GM12801 (cell line): ENCODE data around the gene UGT1A1.

ENCODE experiments used
- TF ChIP-seq, protein P1 (sequence below): IDR thresholded peaks from one replicate; pipeline ENCODE4 v1.5.1; 2011; ENCODE audit warnings: control low read depth; ENCODE audit not compliant: insufficient read length; ENCODE audit errors: extremely low read depth

The UGT1A1 gene

DNA sequence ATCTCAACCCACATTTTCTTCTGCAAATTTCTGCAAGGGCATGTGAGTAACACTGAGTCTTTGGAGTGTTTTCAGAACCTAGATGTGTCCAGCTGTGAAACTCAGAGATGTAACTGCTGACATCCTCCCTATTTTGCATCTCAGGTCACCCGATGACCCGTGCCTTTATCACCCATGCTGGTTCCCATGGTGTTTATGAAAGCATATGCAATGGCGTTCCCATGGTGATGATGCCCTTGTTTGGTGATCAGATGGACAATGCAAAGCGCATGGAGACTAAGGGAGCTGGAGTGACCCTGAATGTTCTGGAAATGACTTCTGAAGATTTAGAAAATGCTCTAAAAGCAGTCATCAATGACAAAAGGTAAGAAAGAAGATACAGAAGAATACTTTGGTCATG is 8.0 kb downstream of the UGT1A1 start:
- TF ChIP-seq, protein P1, sequence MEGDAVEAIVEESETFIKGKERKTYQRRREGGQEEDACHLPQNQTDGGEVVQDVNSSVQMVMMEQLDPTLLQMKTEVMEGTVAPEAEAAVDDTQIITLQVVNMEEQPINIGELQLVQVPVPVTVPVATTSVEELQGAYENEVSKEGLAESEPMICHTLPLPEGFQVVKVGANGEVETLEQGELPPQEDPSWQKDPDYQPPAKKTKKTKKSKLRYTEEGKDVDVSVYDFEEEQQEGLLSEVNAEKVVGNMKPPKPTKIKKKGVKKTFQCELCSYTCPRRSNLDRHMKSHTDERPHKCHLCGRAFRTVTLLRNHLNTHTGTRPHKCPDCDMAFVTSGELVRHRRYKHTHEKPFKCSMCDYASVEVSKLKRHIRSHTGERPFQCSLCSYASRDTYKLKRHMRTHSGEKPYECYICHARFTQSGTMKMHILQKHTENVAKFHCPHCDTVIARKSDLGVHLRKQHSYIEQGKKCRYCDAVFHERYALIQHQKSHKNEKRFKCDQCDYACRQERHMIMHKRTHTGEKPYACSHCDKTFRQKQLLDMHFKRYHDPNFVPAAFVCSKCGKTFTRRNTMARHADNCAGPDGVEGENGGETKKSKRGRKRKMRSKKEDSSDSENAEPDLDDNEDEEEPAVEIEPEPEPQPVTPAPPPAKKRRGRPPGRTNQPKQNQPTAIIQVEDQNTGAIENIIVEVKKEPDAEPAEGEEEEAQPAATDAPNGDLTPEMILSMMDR: no peak

DNA sequence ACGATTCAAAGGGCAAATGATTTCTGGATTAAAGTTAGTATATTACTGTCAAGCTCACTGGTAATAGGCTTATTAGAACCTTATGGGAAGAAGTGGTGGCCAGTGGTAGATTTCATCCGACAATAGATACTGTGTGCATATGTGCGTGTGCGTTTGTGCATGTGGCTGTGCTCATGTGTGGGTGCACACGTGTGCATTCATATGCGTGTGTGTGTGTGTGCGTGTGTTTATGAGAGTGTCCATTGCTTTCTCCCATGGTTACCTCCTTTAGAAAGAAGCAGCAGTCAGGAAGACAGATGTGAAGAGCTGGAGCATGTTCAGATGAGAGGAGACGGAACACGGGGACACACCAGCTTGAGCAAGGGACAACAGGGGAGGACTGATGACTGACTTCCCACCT is 9.2 kb downstream of the UGT1A1 start:
- TF ChIP-seq, protein P1: no peak

DNA sequence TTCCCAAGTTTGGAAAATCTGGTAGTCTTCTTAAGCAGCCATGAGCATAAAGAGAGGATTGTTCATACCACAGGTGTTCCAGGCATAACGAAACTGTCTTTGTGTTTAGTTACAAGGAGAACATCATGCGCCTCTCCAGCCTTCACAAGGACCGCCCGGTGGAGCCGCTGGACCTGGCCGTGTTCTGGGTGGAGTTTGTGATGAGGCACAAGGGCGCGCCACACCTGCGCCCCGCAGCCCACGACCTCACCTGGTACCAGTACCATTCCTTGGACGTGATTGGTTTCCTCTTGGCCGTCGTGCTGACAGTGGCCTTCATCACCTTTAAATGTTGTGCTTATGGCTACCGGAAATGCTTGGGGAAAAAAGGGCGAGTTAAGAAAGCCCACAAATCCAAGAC is 12.1 kb downstream of the UGT1A1 start:
- TF ChIP-seq, protein P1: no peak

DNA sequence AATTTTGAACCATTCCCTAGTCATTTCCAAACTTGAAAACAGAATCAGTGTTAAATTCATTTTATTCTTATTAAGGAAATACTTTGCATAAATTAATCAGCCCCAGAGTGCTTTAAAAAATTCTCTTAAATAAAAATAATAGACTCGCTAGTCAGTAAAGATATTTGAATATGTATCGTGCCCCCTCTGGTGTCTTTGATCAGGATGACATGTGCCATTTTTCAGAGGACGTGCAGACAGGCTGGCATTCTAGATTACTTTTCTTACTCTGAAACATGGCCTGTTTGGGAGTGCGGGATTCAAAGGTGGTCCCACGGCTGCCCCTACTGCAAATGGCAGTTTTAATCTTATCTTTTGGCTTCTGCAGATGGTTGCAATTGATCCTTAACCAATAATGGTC is 12.5 kb downstream of the UGT1A1 start:
- TF ChIP-seq, protein P1: no peak

DNA sequence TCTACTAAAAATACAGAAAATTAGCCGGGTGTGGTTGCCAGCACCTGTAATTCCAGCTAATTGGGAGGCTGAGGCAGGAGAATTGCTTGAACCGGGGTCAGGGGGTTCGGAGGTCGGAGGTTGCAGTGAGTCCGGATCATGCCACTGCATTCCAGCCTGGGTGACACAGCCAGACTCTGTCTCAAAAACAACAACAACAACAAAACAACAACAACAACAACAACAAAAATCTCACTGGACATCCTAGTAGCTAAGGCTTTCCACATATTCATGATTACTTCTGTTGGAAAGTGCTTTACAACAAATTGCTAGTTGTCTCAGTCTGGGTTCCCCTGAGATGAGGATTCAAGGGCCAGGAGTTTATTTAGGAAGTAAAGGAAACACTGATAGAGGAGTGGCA is 13.8 kb downstream of the UGT1A1 start:
- TF ChIP-seq, protein P1: no peak

DNA sequence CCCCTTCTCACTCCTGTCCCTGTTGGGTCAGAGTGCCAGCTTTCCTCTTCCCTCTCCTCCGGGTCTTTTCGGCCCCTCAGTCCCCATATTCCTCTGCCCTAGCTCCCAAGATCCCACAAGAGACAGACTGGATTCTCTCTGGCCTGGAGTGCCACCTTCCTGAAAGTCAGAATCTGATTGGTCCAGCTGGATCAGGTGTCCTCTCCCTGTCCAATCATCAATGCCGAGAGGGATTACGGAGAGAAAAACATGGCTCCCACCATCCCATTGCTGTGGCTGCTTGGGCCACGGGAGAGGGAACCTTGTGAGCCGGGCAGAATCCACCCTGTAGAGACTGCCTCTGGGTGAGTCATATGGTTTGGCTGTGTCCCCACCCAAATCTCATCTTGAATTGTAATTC is 15.3 kb downstream of the UGT1A1 start:
- TF ChIP-seq, protein P1: no peak

DNA sequence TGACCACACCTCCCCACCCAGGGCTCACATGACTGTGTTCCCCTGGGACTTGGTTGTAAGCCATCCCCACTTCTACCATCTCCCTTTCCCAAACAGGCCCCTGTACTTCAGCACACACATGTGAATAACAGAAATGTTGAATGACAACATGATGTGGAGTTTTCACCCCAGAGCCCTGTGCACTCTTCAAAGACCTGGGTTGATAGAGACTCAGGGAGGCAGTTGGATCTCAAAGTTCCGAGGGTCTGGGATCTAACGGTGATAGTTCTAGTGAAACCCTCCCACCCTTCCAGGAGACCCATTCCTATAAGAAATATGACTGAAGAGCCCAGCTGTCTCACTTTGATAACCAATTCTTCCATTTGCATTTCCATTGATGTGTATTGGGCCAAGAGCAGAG is 18.0 kb downstream of the UGT1A1 start, which contains the start of gene MROH2A:
MROH2A (plus strand) TSS at position 301 of the 400 bp plus-strand sequence. CDS start 1,029 bp downstream, outside the sequence.
- TF ChIP-seq, protein P1: no peak

DNA sequence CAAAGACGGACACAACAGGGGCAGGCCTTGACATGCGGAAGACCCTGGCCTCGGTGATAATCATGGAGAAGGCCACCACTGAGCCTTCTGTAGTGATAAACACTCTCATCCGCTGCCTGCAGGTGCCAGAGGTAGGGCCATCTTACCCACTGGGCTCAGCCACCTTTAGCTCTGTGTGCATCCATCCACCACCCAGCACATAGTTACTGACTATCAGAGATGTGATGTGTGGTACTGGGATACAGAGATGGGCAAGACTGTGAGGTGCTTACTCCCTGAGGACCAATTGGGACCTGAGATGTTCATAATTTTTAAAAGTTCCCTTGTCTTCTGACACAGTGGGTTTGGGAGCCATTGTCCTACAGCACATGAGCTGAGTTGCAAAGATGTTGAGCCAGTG is 19.7 kb downstream of the UGT1A1 start:
- TF ChIP-seq, protein P1: no peak
